DLD1 (cell line): ENCODE measurements around the gene AHCYL1.

Source experiments
- in situ Hi-C: cut with HindIII; loops from 2 replicates; pipeline ENCODE4 v1.10.0; 2017; ENCODE audit warnings: low sequenced_read_pairs

AHCYL1 gene

GRCh38 chr1:109975718-109976117 lies 8.8 kb upstream of the AHCYL1 start:
- in situ Hi-C loops, result no loop called here

GRCh38 chr1:109976762-109977161 lies 7.8 kb upstream of the AHCYL1 start:
- in situ Hi-C loops, result no loop called here

- in situ Hi-C loops, result no loop called here
Observed at GRCh38 chr1:109977225-109977624, 7.3 kb upstream of the AHCYL1 start.

- in situ Hi-C loops, result no loop called here
Observed at GRCh38 chr1:109977657-109978378, 6.7 kb upstream of the AHCYL1 start.

GRCh38 chr1:109978761-109979488 lies 5.6 kb upstream of the AHCYL1 start:
- in situ Hi-C loops, result no loop called here

- in situ Hi-C loops, result no loop called here
Observed at GRCh38 chr1:109979489-109980091, 5.0 kb upstream of the AHCYL1 start.

GRCh38 chr1:109980324-109981003 lies 4.1 kb upstream of the AHCYL1 start:
- in situ Hi-C loops, result no loop called here

GRCh38 chr1:109981004-109981335 lies 3.6 kb upstream of the AHCYL1 start:
- in situ Hi-C loops, result no loop called here

- in situ Hi-C loops, result no loop called here
Observed at GRCh38 chr1:109983380-109984189, 980 bp upstream of the AHCYL1 start.

- in situ Hi-C loops, result no loop called here
Observed at GRCh38 chr1:109984190-109984455, 442 bp upstream of the AHCYL1 start.

GRCh38 chr1:109985247-109986053 lies 885 bp downstream of the AHCYL1 start:
- in situ Hi-C loops, result no loop called here

- in situ Hi-C loops, result no loop called here
Observed at GRCh38 chr1:109986054-109986444, 1.5 kb downstream of the AHCYL1 start.

GRCh38 chr1:109988349-109988914 lies 3.9 kb downstream of the AHCYL1 start:
- in situ Hi-C loops, result no loop called here

GRCh38 chr1:109989506-109990301 lies 5.1 kb downstream of the AHCYL1 start:
- in situ Hi-C loops, result no loop called here

GRCh38 chr1:109990302-109990653 lies 5.7 kb downstream of the AHCYL1 start:
- in situ Hi-C loops, result no loop called here

- in situ Hi-C loops, result no loop called here
Observed at GRCh38 chr1:109991400-109991925, 6.9 kb downstream of the AHCYL1 start.

GRCh38 chr1:109993885-109994284 lies 9.3 kb downstream of the AHCYL1 start:
- in situ Hi-C loops, result no loop called here

- in situ Hi-C loops, result no loop called here
Observed at GRCh38 chr1:109994654-109995053, 10.1 kb downstream of the AHCYL1 start.

- in situ Hi-C loops, result no loop called here
Observed at GRCh38 chr1:109995536-109995935, 11.0 kb downstream of the AHCYL1 start.
